HepG2 (cell line): ENCODE results near the gene SAA1. TPM values are rescaled to one million over a fixed set of nuclear protein-coding genes. Genes with fewer than 3 reads are reported as not detected.

Experiments used
- ATAC-seq: fragments of 200-7000 bp; cut with Tn5 transposase; 3 replicates; pipeline ENCODE4 v1.9.1; 2020; ENCODE audit warnings: mild to moderate bottlenecking, moderate library complexity
- BruUV-seq: library from RNA; stranded (reverse); fragments of 400-500 nt; replicated peaks from 2 replicates; lab custom pipeline; 2021; lab: Mats Ljungman, UMichigan
- CTCF ChIA-PET: fragments of 300-600 bp; formaldehyde crosslinking; extraction: SDS; loops from one replicate; lab custom pipeline; 2021; ENCODE audit warnings: low total read pairs, inconsistent platforms, low intra/inter-chr PET ratio; lab: Yijun Ruan, JAX
- POLR2A ChIA-PET: fragments of 350-600 bp; sonication (Branson Sonifier 250); formaldehyde crosslinking; loops from one replicate; lab custom pipeline; 2020; ENCODE audit warnings: antibody characterized with exemption, inconsistent platforms; lab: Yijun Ruan, JAX
- DNase-seq: peaks from one replicate; pipeline ENCODE4 v3.0.0-alpha.2; 2015; ENCODE audit warnings: low spot score
- FAIRE-seq: peaks from 3 replicates; lab custom pipeline; 2011; peaks lifted over from hg19 to GRCh38; lab: Jason Lieb, UNC
- H2AFZ ChIP-seq: one replicate; pipeline ENCODE4 v1.6.1; 2011; ENCODE audit warnings: low read length, inconsistent platforms
- H3K27ac ChIP-seq: fragments of 300-600 bp; 3 replicates; pipeline ENCODE4 v1.8.0; 2011; ENCODE audit warnings: mixed run types, mild to moderate bottlenecking, mixed read lengths, low read length, inconsistent platforms; ENCODE audit not compliant: insufficient read depth; ENCODE audit errors: extremely low read length
- H3K27me3 ChIP-seq, 2 experiments: fragments of 200-600 bp in 1 of 2; 2 replicates in 1 of 2; 3 replicates in 1 of 2; pipeline versions ENCODE4 v1.6.0 to v1.8.0; 2011; ENCODE audit warnings: low read length in 2 of 2, mild to moderate bottlenecking in 2 of 2, moderate library complexity in 2 of 2, inconsistent platforms in 1 of 2; ENCODE audit not compliant: insufficient read depth in 2 of 2, control insufficient read depth in 1 of 2
- H3K36me3 ChIP-seq, 2 experiments: fragments of 200-600 bp in 1 of 2; replicated peaks in 1 of 2; 2 replicates in 1 of 2; 3 replicates in 1 of 2; pipeline versions ENCODE4 v1.5.1 to v1.8.0; 2011; ENCODE audit warnings: low read length in 2 of 2, inconsistent platforms in 1 of 2; ENCODE audit not compliant: insufficient read depth in 2 of 2, control insufficient read depth in 1 of 2
- H3K4me1 ChIP-seq: 2 replicates; pipeline ENCODE4 v1.5.1; 2012; ENCODE audit warnings: low read length, inconsistent platforms; ENCODE audit not compliant: insufficient read depth
- H3K4me2 ChIP-seq: 2 replicates; pipeline ENCODE4 v1.6.0; 2011; ENCODE audit warnings: low read depth, low read length, inconsistent platforms
- H3K4me3 ChIP-seq, 3 experiments: fragments of 200-600 bp in 1 of 3; sonication (generic), shearing (Covaris generic) in 1 of 3; replicated peaks in 1 of 3; 2 replicates each; pipeline ENCODE4 v1.5.1; 2011 to 2016; ENCODE audit warnings: low read length in 3 of 3, inconsistent platforms in 2 of 3, low read depth in 2 of 3, mild to moderate bottlenecking in 2 of 3, control low read depth in 1 of 3, mixed read lengths in 1 of 3; ENCODE audit not compliant: insufficient read depth in 1 of 3
- H3K79me2 ChIP-seq: one replicate; pipeline ENCODE4 v1.6.1; 2011; ENCODE audit warnings: low read length, inconsistent platforms; ENCODE audit not compliant: insufficient read depth
- H3K9ac ChIP-seq: 2 replicates; pipeline ENCODE4 v1.6.0; 2011; ENCODE audit warnings: mild to moderate bottlenecking, low read depth, low read length, inconsistent platforms; ENCODE audit not compliant: insufficient read depth
- H3K9me3 ChIP-seq: 2 replicates; pipeline ENCODE4 v1.5.1; 2012; ENCODE audit warnings: mild to moderate bottlenecking, low read length
- H4K20me1 ChIP-seq: 2 replicates; pipeline ENCODE4 v1.6.0; 2011; ENCODE audit warnings: inconsistent platforms, mild to moderate bottlenecking, low read length, moderate library complexity; ENCODE audit not compliant: insufficient read depth
- PRMT3 ChIP-seq: sonication (generic); formaldehyde crosslinking; IDR thresholded peaks from 2 replicates; pipeline ENCODE4 v1.8.1; 2022; ENCODE audit warnings: low read depth, mild to moderate bottlenecking, moderate library complexity, missing genetic modification reagents, borderline replicate concordance
- SNRNP70 ChIP-seq: fragments of 200-400 bp; formaldehyde crosslinking; IDR thresholded peaks from 2 replicates; pipeline ENCODE4 v1.6.1; 2017; ENCODE audit warnings: mild to moderate bottlenecking, low read depth, low read length, moderate library complexity
- TEAD3 ChIP-seq: optimal IDR thresholded peaks from 2 replicates; pipeline ENCODE3; 2016; ENCODE audit warnings: borderline replicate concordance
- ZFP37 ChIP-seq: sonication (generic); formaldehyde crosslinking; IDR thresholded peaks from 2 replicates; pipeline ENCODE4 v1.4.0; 2020; ENCODE audit warnings: missing genetic modification reagents, borderline replicate concordance
- WGBS: methylation state at CpG from one replicate; pipeline ENCODE4 v1.1.6; 2017; ENCODE audit warnings: low lambda C conversion rate; 5-methylcytosine and 5-hydroxymethylcytosine counted together
- in situ Hi-C: cut with HindIII; loops from 2 replicates; pipeline ENCODE4 v1.10.0; 2017; ENCODE audit warnings: low pct_unique_long_range_greater_than_20kb; ENCODE audit not compliant: extremely low pct_ligation_motif_present
- intact Hi-C: fragments of 100-400 bp; cut with micrococcal nuclease; formaldehyde crosslinking; loops from one replicate; pipeline ENCODE4 v1.10.0; 2022; ENCODE audit not compliant: unreplicated experiment
- polyA plus RNA-seq, 8 experiments: library from polyadenylated mRNA; depleted of rRNA in 3 of 8; stranded (reverse) in 7 of 8; unstranded in 1 of 8; fragments of >200 nt; fragmentation: Illumina TruSeq in 4 of 8; extraction: Trizol in 4 of 8; gene quantifications; 2 replicates each; pipeline versions ENCODE4 v1.2.1 to v1.2.3, GENCODE V29; 2011 to 2016; ENCODE audit warnings: low read depth in 4 of 8, missing spikeins in 1 of 8, mixed read lengths in 1 of 8; ENCODE audit not compliant: insufficient read depth in 1 of 8
- total RNA-seq, 5 experiments: library from RNA; depleted of rRNA; stranded (reverse); fragments of >200 nt; fragmentation: Illumina TruSeq; extraction: Trizol; gene quantifications; 2 replicates each; pipeline ENCODE4 v1.2.3, GENCODE V29; 2016; ENCODE audit warnings: low read depth in 1 of 5
- TF ChIP-seq, protein P1 (sequence below): sonication (generic); formaldehyde crosslinking; IDR thresholded peaks from 2 replicates; pipeline ENCODE4 v1.4.0; 2020; ENCODE audit warnings: mild to moderate bottlenecking, missing genetic modification reagents

SAA1 gene
- total and polyA plus RNA-seq, 2 of the 13 experiments (the other 11 are each of a cell fraction or from before 2014, with no cell fraction given): not detected

DNA sequence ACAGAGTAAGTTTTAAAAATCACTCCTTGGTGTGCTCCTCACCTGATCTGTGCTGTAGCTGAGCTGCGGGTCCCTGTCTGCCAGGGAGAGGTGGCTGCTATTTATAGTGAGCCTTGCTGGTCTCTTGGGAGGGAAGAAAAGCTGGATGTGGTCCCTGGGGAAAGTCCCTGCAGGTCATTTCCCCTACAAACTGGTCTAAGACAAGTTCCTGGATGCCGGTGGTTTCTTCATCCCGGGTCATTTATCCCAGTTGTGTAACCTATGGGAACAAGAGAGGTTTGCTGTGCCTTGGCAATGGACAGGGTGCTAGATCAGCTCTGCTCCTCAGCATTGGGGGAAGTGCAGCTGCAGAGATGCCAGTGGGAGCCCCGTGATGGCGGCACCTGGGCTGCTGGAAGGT lies 17.5 kb upstream of the SAA1 start, which contains the start of gene SAA2 (continued):
- no peak for TF ChIP-seq PRMT3 (CRISPR knock-in tag)
- no peak for TF ChIP-seq SNRNP70
- TF ChIP-seq ZFP37 (CRISPR knock-in tag): no peak

GRCh38 chr11:18253233-18253632 lies 12.8 kb upstream of the SAA1 start:
- 53% methylated on average over 3 of the region's 3 CpGs for WGBS
- no peak overlapping the region for H3K27ac ChIP-seq
- H3K36me3 ChIP-seq: no peaks in the 10 kb centered on the region
- TF ChIP-seq, protein P1, sequence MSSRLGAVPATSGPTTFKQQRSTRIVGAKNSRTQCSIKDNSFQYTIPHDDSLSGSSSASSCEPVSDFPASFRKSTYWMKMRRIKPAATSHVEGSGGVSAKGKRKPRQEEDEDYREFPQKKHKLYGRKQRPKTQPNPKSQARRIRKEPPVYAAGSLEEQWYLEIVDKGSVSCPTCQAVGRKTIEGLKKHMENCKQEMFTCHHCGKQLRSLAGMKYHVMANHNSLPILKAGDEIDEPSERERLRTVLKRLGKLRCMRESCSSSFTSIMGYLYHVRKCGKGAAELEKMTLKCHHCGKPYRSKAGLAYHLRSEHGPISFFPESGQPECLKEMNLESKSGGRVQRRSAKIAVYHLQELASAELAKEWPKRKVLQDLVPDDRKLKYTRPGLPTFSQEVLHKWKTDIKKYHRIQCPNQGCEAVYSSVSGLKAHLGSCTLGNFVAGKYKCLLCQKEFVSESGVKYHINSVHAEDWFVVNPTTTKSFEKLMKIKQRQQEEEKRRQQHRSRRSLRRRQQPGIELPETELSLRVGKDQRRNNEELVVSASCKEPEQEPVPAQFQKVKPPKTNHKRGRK (CRISPR knock-in tag): no peak
- TF ChIP-seq TEAD3 (CRISPR knock-in tag): peak; percentile 87
- no peak for DNase-seq
- in situ Hi-C loops (no loop called here), intact Hi-C loops (no loop called here)
- ATAC-seq: peak; percentile 66
- H3K27me3 ChIP-seq: peaks cover 0 to 9% of the 10 kb centered on the region in 2 experiments; a peak in 2 of 5 replicates
- H4K20me1 ChIP-seq: no peaks in the 10 kb centered on the region
- H3K4me2 ChIP-seq: no peak overlapping the region
- no peaks in the 10 kb centered on the region for H3K79me2 ChIP-seq
- POLR2A ChIA-PET: no interaction called here
- BruUV-seq: no TSS peak
- no peaks in the 10 kb centered on the region for H3K9me3 ChIP-seq
- CTCF ChIA-PET: no interaction called here
- no peak overlapping the region for H3K9ac ChIP-seq
- FAIRE-seq: no peak
- H3K4me3 ChIP-seq: no peak overlapping the region
- no peaks in the 10 kb centered on the region for H3K4me1 ChIP-seq
- H2AFZ ChIP-seq: no peak overlapping the region
